ENCODE data around the gene KCNMB3. TPM values are rescaled to one million over a fixed set of nuclear protein-coding genes. Genes with fewer than 3 reads are reported as not detected.
"Not testable (repeated sequence)": the region's sequence is repeated elsewhere in the genome, so short reads cannot be mapped to it uniquely, and the experiment has no call there.

KCNMB3 gene
- total RNA-seq, 2 experiments from 2014 or later, result 1.9 to 2.2 TPM

DNA sequence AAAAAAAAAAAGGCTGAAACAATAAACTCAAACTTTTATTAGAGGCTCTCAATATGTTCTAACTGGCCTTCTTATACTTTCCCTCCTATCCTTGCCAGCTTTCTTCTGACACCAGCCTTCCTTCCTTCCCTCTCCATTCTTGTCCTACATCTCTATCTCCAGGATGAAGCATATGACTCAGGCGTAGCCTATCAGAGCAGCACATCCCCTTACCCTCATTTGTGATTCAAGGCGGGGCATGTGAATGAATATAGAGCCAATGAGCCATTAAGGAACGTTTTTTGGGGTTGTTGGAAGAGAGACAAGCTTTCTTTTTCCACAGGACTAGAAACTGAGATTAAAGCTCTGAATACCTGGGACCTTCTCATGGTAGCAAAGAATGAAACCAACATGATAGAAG lies 25.1 kb upstream of the KCNMB3 start:
- Mint-ChIP-seq H3K27me3 (peaks cover 12% of the 10 kb centered on the region), H3K4me3 (no peak overlapping the region), H3K27ac (no peak overlapping the region), H3K36me3 (no peaks in the 10 kb centered on the region), H3K4me1 (peaks cover 1% of the 10 kb centered on the region), H3K9me3 (no peaks in the 10 kb centered on the region)
- POLR2A ChIA-PET, result interaction anchor here (0.7 kb wide), 1 partner anchor 99 kb away, joined by 4 read pairs; no protein-coding TSS in a partner anchor
- ATAC-seq (ENCODE audit: low read depth) (no peak), DNase-seq (no peak)

DNA sequence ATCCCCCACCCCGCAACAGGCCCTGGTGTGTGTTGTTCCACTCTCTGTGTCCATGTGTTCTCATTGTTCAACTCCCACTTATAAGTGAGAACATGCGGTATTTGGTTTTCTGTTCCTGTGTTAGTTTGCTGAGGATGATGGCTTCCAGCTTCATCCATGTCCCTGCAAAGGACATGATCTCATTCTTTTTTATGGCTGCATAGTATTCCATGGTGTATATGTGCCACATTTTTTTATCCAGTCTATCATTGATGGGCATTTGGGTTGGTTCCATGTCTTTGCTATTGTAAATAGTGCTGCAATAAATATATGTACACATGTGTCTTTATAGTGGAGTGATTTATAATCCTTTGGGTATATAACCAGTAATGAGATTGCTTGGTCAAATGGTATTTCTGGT lies 23.5 kb upstream of the KCNMB3 start:
- ATAC-seq (ENCODE audit: low read depth); H3K4me1 Mint-ChIP-seq; H3K36me3 Mint-ChIP-seq; DNase-seq; H3K4me3 Mint-ChIP-seq; H3K9me3 Mint-ChIP-seq; H3K27ac Mint-ChIP-seq; POLR2A ChIA-PET: not testable (repeated sequence)
- H3K27me3 Mint-ChIP-seq, result peaks cover 14% of the 10 kb centered on the region

DNA sequence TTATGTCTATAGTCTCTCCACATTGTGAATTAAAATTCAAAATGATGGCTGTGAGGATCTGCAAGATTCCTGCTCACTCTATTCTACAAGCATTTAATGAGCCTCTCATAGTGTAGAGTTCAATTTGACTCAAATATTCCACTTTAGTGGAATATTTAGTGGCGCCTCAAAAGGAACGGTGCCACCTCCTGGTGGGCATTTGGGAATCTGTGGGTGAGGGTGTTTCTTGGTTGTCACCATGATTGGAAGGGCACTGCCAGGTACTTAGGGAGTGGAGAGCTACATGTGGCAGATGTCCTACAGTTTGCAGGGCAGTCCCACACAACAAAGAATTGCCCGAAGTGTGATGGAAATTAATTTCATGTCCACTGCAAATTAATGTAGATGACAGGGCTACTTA lies 21.5 kb upstream of the KCNMB3 start:
- Mint-ChIP-seq H3K4me3 (no peak overlapping the region), H3K4me1 (peaks cover 1% of the 10 kb centered on the region), H3K27ac (no peak overlapping the region), H3K9me3 (no peaks in the 10 kb centered on the region), H3K27me3 (peaks cover 8% of the 10 kb centered on the region), H3K36me3 (no peaks in the 10 kb centered on the region)
- DNase-seq (no peak), ATAC-seq (ENCODE audit: low read depth) (no peak)
- POLR2A ChIA-PET, result interaction anchor here (1.0 kb wide), 1 partner anchor 125 kb away, joined by 3 read pairs; the partner anchor contains the start of gene PIK3CA

- ATAC-seq (ENCODE audit: low read depth) (no peak), DNase-seq (no peak)
- Mint-ChIP-seq H3K4me3 (no peak overlapping the region), H3K27ac (no peak overlapping the region), H3K4me1 (peaks cover 1% of the 10 kb centered on the region), H3K27me3 (peaks cover 5% of the 10 kb centered on the region), H3K9me3 (no peaks in the 10 kb centered on the region), H3K36me3 (no peaks in the 10 kb centered on the region)
- POLR2A ChIA-PET, result no interaction called here
Observed at GRCh38 chr3:179269152-179269707, 18.3 kb upstream of the KCNMB3 start.

- H3K27me3 Mint-ChIP-seq, result peaks cover 5% of the 10 kb centered on the region
- peaks cover 1% of the 10 kb centered on the region for H3K4me1 Mint-ChIP-seq
- H3K4me3 Mint-ChIP-seq, result no peak overlapping the region
- no peak for DNase-seq
- no peak overlapping the region for H3K27ac Mint-ChIP-seq
- no peaks in the 10 kb centered on the region for H3K36me3 Mint-ChIP-seq
- POLR2A ChIA-PET, result no interaction called here
- H3K9me3 Mint-ChIP-seq, result no peaks in the 10 kb centered on the region
- no peak for ATAC-seq (ENCODE audit: low read depth)
Observed at GRCh38 chr3:179268400-179269051, 17.6 kb upstream of the KCNMB3 start.

- POLR2A ChIA-PET, result no interaction called here
- no peaks in the 10 kb centered on the region for H3K36me3 Mint-ChIP-seq
- H3K4me3 Mint-ChIP-seq, result no peak overlapping the region
- H3K27ac Mint-ChIP-seq, result no peak overlapping the region
- no peak for ATAC-seq (ENCODE audit: low read depth)
- H3K9me3 Mint-ChIP-seq, result no peaks in the 10 kb centered on the region
- no peak for DNase-seq
- peaks cover 1% of the 10 kb centered on the region for H3K4me1 Mint-ChIP-seq
- H3K27me3 Mint-ChIP-seq, result peaks cover 5% of the 10 kb centered on the region
Observed at GRCh38 chr3:179266701-179267211, 15.8 kb upstream of the KCNMB3 start.

GRCh38 chr3:179265875-179266274 lies 15.0 kb upstream of the KCNMB3 start:
- DNase-seq, result no peak
- Mint-ChIP-seq H3K4me1 (peaks cover 1% of the 10 kb centered on the region), H3K4me3 (no peak overlapping the region), H3K9me3 (no peaks in the 10 kb centered on the region), H3K27me3 (peaks cover 5% of the 10 kb centered on the region), H3K27ac (no peak overlapping the region), H3K36me3 (no peaks in the 10 kb centered on the region)
- ATAC-seq (ENCODE audit: low read depth), result peak; percentile 43
- POLR2A ChIA-PET, result interaction anchor here (0.7 kb wide), 1 partner anchor 118 kb away, joined by 4 read pairs; no protein-coding TSS in a partner anchor

DNA sequence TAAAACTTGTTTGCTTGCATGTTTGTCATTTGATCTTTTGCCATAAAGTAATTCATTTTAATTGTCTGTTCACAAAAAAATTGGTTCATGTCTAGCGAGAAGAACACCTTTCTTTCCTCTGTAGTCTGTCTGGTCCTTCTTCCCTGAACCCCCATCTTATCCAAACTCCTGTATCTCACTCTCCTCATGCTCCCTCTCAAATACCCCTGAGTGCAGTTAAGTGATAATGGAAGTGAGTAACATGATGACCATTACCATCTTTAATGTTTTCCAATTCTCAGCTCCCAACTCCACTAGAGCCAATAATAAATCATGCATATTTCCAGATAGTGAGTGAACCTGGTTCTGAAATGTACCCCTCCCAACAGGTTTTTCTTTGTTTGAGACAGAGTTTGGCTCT lies 14.2 kb upstream of the KCNMB3 start:
- H3K4me1 Mint-ChIP-seq, result peaks cover 7% of the 10 kb centered on the region
- H3K4me3 Mint-ChIP-seq, result no peak overlapping the region
- POLR2A ChIA-PET, result interaction anchor here (0.6 to 0.7 kb wide), 2 partner anchors 118 to 186 kb away, joined by 3 to 4 read pairs; partner anchors contain the start of gene GNB4
- ATAC-seq (ENCODE audit: low read depth) (no peak), DNase-seq (no peak)
- peaks cover 6% of the 10 kb centered on the region for H3K36me3 Mint-ChIP-seq
- H3K9me3 Mint-ChIP-seq, result peaks cover 4% of the 10 kb centered on the region
- no peak overlapping the region for H3K27ac Mint-ChIP-seq
- H3K27me3 Mint-ChIP-seq, result peaks cover 8% of the 10 kb centered on the region

- no peak overlapping the region for H3K4me3 Mint-ChIP-seq
- H3K4me1 Mint-ChIP-seq, result peaks cover 9% of the 10 kb centered on the region
- POLR2A ChIA-PET, result no interaction called here
- peaks cover 7% of the 10 kb centered on the region for H3K9me3 Mint-ChIP-seq
- H3K27ac Mint-ChIP-seq, result no peak overlapping the region
- no peak for ATAC-seq (ENCODE audit: low read depth)
- DNase-seq, result no peak
- peaks cover 8% of the 10 kb centered on the region for H3K27me3 Mint-ChIP-seq
- peaks cover 9% of the 10 kb centered on the region for H3K36me3 Mint-ChIP-seq
Observed at GRCh38 chr3:179264449-179264848, 13.5 kb upstream of the KCNMB3 start.

DNA sequence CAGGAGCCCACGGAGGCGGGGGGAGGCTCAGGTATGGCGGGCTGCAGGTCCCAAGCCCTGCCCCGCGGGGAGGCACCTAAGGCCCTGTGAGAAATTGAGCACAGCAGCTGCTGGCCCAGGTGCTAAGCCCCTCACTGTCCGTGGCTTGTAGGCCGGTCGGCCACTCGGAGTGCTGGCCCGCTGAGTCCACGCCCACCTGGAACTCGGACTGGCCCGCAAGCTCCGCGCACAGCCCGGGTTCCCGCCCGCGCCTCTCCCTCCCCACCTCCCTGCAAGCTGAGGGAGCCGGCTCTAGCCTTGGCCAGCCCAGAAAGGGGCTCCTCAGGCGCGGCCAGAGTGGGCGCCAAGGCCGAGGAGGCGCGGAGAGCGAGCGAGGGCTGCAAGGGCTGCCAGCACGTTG lies 12.2 kb upstream of the KCNMB3 start:
- peaks cover 8% of the 10 kb centered on the region for H3K9me3 Mint-ChIP-seq
- ATAC-seq (ENCODE audit: low read depth), result no peak
- POLR2A ChIA-PET, result interaction anchor here (3.4 kb wide), 1 partner anchor 114 kb away, joined by 8 read pairs; no protein-coding TSS in a partner anchor
- peaks cover 8% of the 10 kb centered on the region for H3K27me3 Mint-ChIP-seq
- peaks cover 14% of the 10 kb centered on the region for H3K4me1 Mint-ChIP-seq
- no peak for DNase-seq
- no peak overlapping the region for H3K27ac Mint-ChIP-seq
- no peak overlapping the region for H3K4me3 Mint-ChIP-seq
- H3K36me3 Mint-ChIP-seq, result peaks cover 12% of the 10 kb centered on the region

GRCh38 chr3:179260949-179261765 lies 10.2 kb upstream of the KCNMB3 start:
- peak; percentile 98 for ATAC-seq (ENCODE audit: low read depth)
- POLR2A ChIA-PET, result interaction anchor here (0.6 to 3.4 kb wide), 4 partner anchors 12 to 113 kb away, joined by 3 to 8 read pairs (median 4); partner anchors contain the start of genes PIK3CA and ZNF639

GRCh38 chr3:179259959-179260756 lies 9.2 kb upstream of the KCNMB3 start:
- peak overlapping the region; percentile 51 for H3K27ac Mint-ChIP-seq
- ATAC-seq (ENCODE audit: low read depth); H3K27me3 Mint-ChIP-seq; H3K9me3 Mint-ChIP-seq; DNase-seq: not testable (repeated sequence)
- POLR2A ChIA-PET, result interaction anchor here (0.6 to 3.4 kb wide), 3 partner anchors 11 to 112 kb away, joined by 3 to 8 read pairs (median 6); partner anchors contain the start of gene PIK3CA
- H3K4me3 Mint-ChIP-seq, result peak overlapping the region; percentile 62
- peaks cover 13% of the 10 kb centered on the region for H3K36me3 Mint-ChIP-seq
- H3K4me1 Mint-ChIP-seq, result peaks cover 16% of the 10 kb centered on the region

More at GRCh38 chr3:179260949-179261765, 10.2 kb upstream of the KCNMB3 start:
- Mint-ChIP-seq H3K4me3 (peak overlapping the region; percentile 78), H3K9me3 (peaks cover 8% of the 10 kb centered on the region), H3K27ac (peak overlapping the region; percentile 51), H3K36me3 (peaks cover 12% of the 10 kb centered on the region), H3K27me3 (peaks cover 8% of the 10 kb centered on the region), H3K4me1 (peaks cover 14% of the 10 kb centered on the region)
- peak; percentile 84 for DNase-seq
